Kidney capillary endothelial cell (primary cell): ENCODE results near the gene TMEM178B.
"Not testable (repeated sequence)": the region's sequence is repeated elsewhere in the genome, so short reads cannot be mapped to it uniquely, and the experiment has no call there.

Source experiments
- DNase-seq: peaks from one replicate; pipeline ENCODE4 v3.0.0-alpha.2; 2018; ENCODE audit warnings: low spot score

The TMEM178B gene

GRCh38 chr7:141142058-141142457 is 68.2 kb downstream of the TMEM178B start:
- no peak for DNase-seq

- DNase-seq = no peak
These were observed 71.2 kb downstream of the TMEM178B start for GRCh38 chr7:141144921-141145629.

GRCh38 chr7:141145630-141145982 is 71.7 kb downstream of the TMEM178B start:
- DNase-seq = no peak

GRCh38 chr7:141147482-141147881 is 73.6 kb downstream of the TMEM178B start:
- no peak for DNase-seq

GRCh38 chr7:141150465-141150864 is 76.6 kb downstream of the TMEM178B start:
- DNase-seq = no peak

- DNase-seq = no peak
These were observed 77.9 kb downstream of the TMEM178B start for GRCh38 chr7:141151746-141152145.

- DNase-seq = no peak
These were observed 79.4 kb downstream of the TMEM178B start for GRCh38 chr7:141153231-141153630.

- no peak for DNase-seq
These were observed 80.4 kb downstream of the TMEM178B start for GRCh38 chr7:141154131-141154732.

- DNase-seq = no peak
These were observed 82.5 kb downstream of the TMEM178B start for GRCh38 chr7:141156407-141156806.

GRCh38 chr7:141157138-141157765 is 83.4 kb downstream of the TMEM178B start:
- DNase-seq = no peak

GRCh38 chr7:141158561-141158960 is 84.7 kb downstream of the TMEM178B start:
- DNase-seq = peak; percentile 10

GRCh38 chr7:141160246-141160860 is 86.5 kb downstream of the TMEM178B start:
- no peak for DNase-seq

GRCh38 chr7:141161550-141162535 is 88.0 kb downstream of the TMEM178B start:
- no peak for DNase-seq

GRCh38 chr7:141165521-141165920 is 91.7 kb downstream of the TMEM178B start:
- DNase-seq = no peak

GRCh38 chr7:141166926-141167325 is 93.1 kb downstream of the TMEM178B start:
- no peak for DNase-seq

- no peak for DNase-seq
These were observed 93.6 kb downstream of the TMEM178B start for GRCh38 chr7:141167381-141167964.

- not testable (repeated sequence) for DNase-seq
These were observed 95.3 kb downstream of the TMEM178B start for GRCh38 chr7:141169157-141169556.

- not testable (repeated sequence) for DNase-seq
These were observed 101.9 kb downstream of the TMEM178B start for GRCh38 chr7:141175728-141176127.

- DNase-seq = not testable (repeated sequence)
These were observed 103.3 kb downstream of the TMEM178B start for GRCh38 chr7:141177120-141177519.

- DNase-seq = no peak
These were observed 104.7 kb downstream of the TMEM178B start for GRCh38 chr7:141178486-141179135.

- DNase-seq = no peak
These were observed 107.9 kb downstream of the TMEM178B start for GRCh38 chr7:141181812-141182211.
